Mesenchymal stem cell (in vitro differentiated cells and primary cell): ENCODE measurements around the gene AFAP1.
A peak's percentile ranks its signal among the peaks of the same experiment; 100 is the strongest.

Experiments used
- DNase-seq: peaks from one replicate; pipeline ENCODE4 v3.0.0-alpha.2; 2013
- H2AFZ ChIP-seq: one replicate; pipeline ENCODE4 v1.6.1; 2013; ENCODE audit warnings: low read depth, mild to moderate bottlenecking, control low read depth, inconsistent platforms, low read length, moderate library complexity
- H2AK5ac ChIP-seq: 2 replicates; pipeline ENCODE4 v1.6.1; 2013; ENCODE audit warnings: low read length, moderate library complexity, mild to moderate bottlenecking, inconsistent platforms; ENCODE audit not compliant: severe bottlenecking
- H2BK120ac ChIP-seq: one replicate; pipeline ENCODE4 v1.6.1; 2013; ENCODE audit warnings: low read depth, mild to moderate bottlenecking, inconsistent platforms, low read length, moderate library complexity
- H2BK12ac ChIP-seq, 2 experiments: one replicate each; pipeline ENCODE4 v1.6.1; 2013; ENCODE audit warnings: inconsistent platforms in 2 of 2, low read length in 2 of 2, mild to moderate bottlenecking in 2 of 2, moderate library complexity in 2 of 2, control low read depth in 1 of 2
- H2BK15ac ChIP-seq: one replicate; pipeline ENCODE4 v1.6.1; 2013; ENCODE audit warnings: mild to moderate bottlenecking, low read depth, inconsistent platforms; ENCODE audit not compliant: poor library complexity, severe bottlenecking
- H2BK5ac ChIP-seq: 2 replicates; pipeline ENCODE4 v1.6.1; 2013; ENCODE audit warnings: low read depth, mild to moderate bottlenecking, low read length, control low read depth, inconsistent platforms; ENCODE audit not compliant: poor library complexity, severe bottlenecking
- H3K14ac ChIP-seq, 2 experiments: one replicate each; pipeline ENCODE4 v1.6.1; 2013; ENCODE audit warnings: inconsistent platforms in 2 of 2, low read length in 2 of 2, control low read depth in 1 of 2, mild to moderate bottlenecking in 1 of 2, moderate library complexity in 1 of 2
- H3K18ac ChIP-seq, 2 experiments: one replicate each; pipeline ENCODE4 v1.6.1; 2013; ENCODE audit warnings: inconsistent platforms in 2 of 2, low read length in 2 of 2, control low read depth in 1 of 2, low read depth in 1 of 2, mild to moderate bottlenecking in 1 of 2
- H3K23ac ChIP-seq, 2 experiments: one replicate each; pipeline ENCODE4 v1.6.1; 2013; ENCODE audit warnings: inconsistent platforms in 2 of 2, low read length in 2 of 2, mild to moderate bottlenecking in 2 of 2, moderate library complexity in 2 of 2, control low read depth in 1 of 2
- H3K27ac ChIP-seq: 2 replicates; pipeline ENCODE4 v1.5.1; 2013; ENCODE audit warnings: mild to moderate bottlenecking, moderate library complexity, low read length, control low read depth, inconsistent platforms; ENCODE audit not compliant: poor library complexity, severe bottlenecking
- H3K27me3 ChIP-seq, 2 experiments: 2 replicates each; pipeline versions ENCODE4 v1.6.1 to v1.7.0; 2013; ENCODE audit warnings: low read length in 2 of 2, mild to moderate bottlenecking in 2 of 2, moderate library complexity in 2 of 2, control low read depth in 1 of 2, inconsistent platforms in 1 of 2; ENCODE audit not compliant: control insufficient read depth in 1 of 2, insufficient read depth in 1 of 2
- H3K36me3 ChIP-seq, 2 experiments: 2 replicates each; pipeline versions ENCODE4 v1.6.1 to v1.7.0; 2013; ENCODE audit warnings: low read length in 2 of 2, control low read depth in 1 of 2, inconsistent platforms in 1 of 2, low read depth in 1 of 2, mild to moderate bottlenecking in 1 of 2; ENCODE audit not compliant: insufficient read depth in 2 of 2, control insufficient read depth in 1 of 2
- H3K4ac ChIP-seq, 2 experiments: one replicate each; pipeline ENCODE4 v1.6.1; 2013; ENCODE audit warnings: inconsistent platforms in 2 of 2, low read length in 2 of 2, mild to moderate bottlenecking in 2 of 2, moderate library complexity in 2 of 2, control low read depth in 1 of 2, low read depth in 1 of 2
- H3K4me1 ChIP-seq: 2 replicates; pipeline ENCODE4 v1.6.1; 2013; ENCODE audit warnings: low read depth, low read length, control low read depth; ENCODE audit not compliant: control insufficient read depth, insufficient read depth
- H3K4me2 ChIP-seq: 2 replicates; pipeline ENCODE4 v1.6.1; 2013; ENCODE audit warnings: low read length, mild to moderate bottlenecking, inconsistent platforms; ENCODE audit not compliant: poor library complexity, severe bottlenecking
- H3K4me3 ChIP-seq, 2 experiments: 2 replicates each; pipeline versions ENCODE4 v1.5.1 to v1.7.0; 2013; ENCODE audit warnings: low read length in 2 of 2, mild to moderate bottlenecking in 2 of 2, control low read depth in 1 of 2, low read depth in 1 of 2; ENCODE audit not compliant: insufficient read depth in 1 of 2
- H3K79me1 ChIP-seq: replicated peaks from 2 replicates; pipeline ENCODE4 v1.6.1; 2013; ENCODE audit warnings: mild to moderate bottlenecking, control low read depth, low read length, inconsistent platforms; ENCODE audit not compliant: poor library complexity, severe bottlenecking
- H3K9ac ChIP-seq: 2 replicates; pipeline ENCODE4 v1.7.0; 2013; ENCODE audit warnings: mild to moderate bottlenecking, low read length, moderate library complexity
- H3K9me3 ChIP-seq: 2 replicates; pipeline ENCODE4 v1.7.0; 2013; ENCODE audit warnings: mild to moderate bottlenecking, low read length; ENCODE audit not compliant: control insufficient read depth
- H4K8ac ChIP-seq: one replicate; pipeline ENCODE4 v1.6.1; 2013; ENCODE audit warnings: inconsistent platforms, mild to moderate bottlenecking, low read length, moderate library complexity
- H4K91ac ChIP-seq: one replicate; pipeline ENCODE4 v1.6.1; 2013; ENCODE audit warnings: mild to moderate bottlenecking, low read length, inconsistent platforms
- WGBS: methylation state at CpG from one replicate; pipeline ENCODE4 v1.1.7; 2013; ENCODE audit warnings: mixed read lengths; 5-methylcytosine and 5-hydroxymethylcytosine counted together

Gene AFAP1

DNA sequence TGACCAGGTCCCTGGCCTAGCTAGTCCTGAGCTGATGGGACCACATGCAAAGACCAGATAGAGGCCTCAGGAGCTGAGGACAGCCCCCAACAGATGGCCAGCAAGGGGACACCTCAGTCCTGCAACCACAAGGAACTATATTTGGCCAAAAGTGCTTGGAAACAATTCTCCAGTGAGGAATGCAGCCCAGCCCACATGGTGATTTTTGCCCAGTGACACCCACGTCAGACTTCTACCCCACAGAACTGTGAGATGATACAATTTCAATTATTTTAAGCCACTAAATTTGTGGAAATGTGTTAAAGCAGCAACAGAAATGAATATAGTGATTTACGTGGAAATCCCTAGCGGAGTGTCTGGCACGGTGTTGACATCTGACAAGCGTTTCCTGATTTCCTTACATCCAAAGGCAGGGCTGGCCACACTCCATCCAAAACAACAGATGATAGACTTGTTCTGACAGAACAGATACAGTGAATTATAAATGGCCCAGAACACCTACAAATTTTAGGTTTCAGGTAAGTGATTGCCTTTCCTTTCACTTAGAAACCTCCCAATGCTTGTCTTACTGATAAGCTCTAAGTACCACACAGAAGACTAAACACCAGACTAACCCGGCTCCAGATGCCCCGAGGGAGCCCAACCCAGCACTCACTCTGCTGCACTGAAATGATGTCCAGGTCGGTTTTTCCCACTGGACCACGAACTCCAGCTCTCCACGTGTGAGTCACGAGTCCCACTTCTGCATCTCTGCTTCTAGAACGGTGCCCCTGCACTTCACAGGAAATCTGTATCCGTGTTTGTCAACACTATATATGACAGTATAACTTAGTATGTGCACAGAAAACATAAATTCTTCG lies 5.8 kb downstream of the AFAP1 start:
- Histone ChIP-seq H3K27me3 (no peaks in the 10 kb centered on the region), H4K8ac (no peak overlapping the region), H3K14ac (no peak overlapping the region), H2BK120ac (no peak overlapping the region), H3K27ac (no peak overlapping the region), H3K4ac (no peak overlapping the region), H3K4me1 (peaks cover 15% of the 10 kb centered on the region), H2BK12ac (no peak overlapping the region), H3K36me3 (peaks cover 8% of the 10 kb centered on the region in 2 experiments), H3K9ac (no peak overlapping the region), H3K9me3 (no peaks in the 10 kb centered on the region), H2BK5ac (no peak overlapping the region), H2AK5ac (peak overlapping the region; percentile 8), H3K18ac (no peak overlapping the region), H3K23ac (no peak overlapping the region), H3K4me3 (no peak overlapping the region), H2BK15ac (no peak overlapping the region), H3K4me2 (no peak overlapping the region), H4K91ac (no peak overlapping the region), H2AFZ (no peak overlapping the region), H3K79me1 (peaks cover 6% of the 10 kb centered on the region)
- WGBS, result 80% methylated on average over 8 of the region's 14 CpGs
- peak; percentile 53 for DNase-seq

DNA sequence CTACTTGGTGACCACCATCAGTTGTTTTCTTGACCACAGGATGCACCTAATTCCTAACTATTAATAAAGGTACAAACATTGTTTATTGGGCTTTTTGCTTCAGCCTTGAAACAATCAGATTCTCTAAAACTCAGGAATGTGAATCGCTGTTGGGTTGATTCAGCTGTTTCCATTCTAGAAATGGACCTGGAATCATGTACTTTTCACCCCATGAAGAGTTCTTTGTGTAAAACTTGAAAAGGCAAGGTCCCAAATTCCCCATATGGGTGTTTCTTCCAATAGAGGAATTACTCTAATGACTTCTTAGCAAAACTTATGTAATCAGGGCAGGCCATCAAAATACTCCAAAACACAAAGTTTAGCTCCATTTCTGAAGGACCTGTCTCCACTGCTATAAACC lies 7.4 kb downstream of the AFAP1 start:
- no peak overlapping the region for H3K9ac ChIP-seq
- H4K91ac ChIP-seq, result no peak overlapping the region
- no peak overlapping the region for H2AK5ac ChIP-seq
- no peak overlapping the region for H3K23ac ChIP-seq
- H3K36me3 ChIP-seq, result peaks cover 8 to 12% of the 10 kb centered on the region in 2 experiments
- no peak overlapping the region for H4K8ac ChIP-seq
- no peak overlapping the region for H2BK12ac ChIP-seq
- no peak overlapping the region for H3K27ac ChIP-seq
- no peaks in the 10 kb centered on the region for H3K27me3 ChIP-seq
- 92% methylated on average over 1 of the region's 1 CpG for WGBS
- no peak overlapping the region for H2AFZ ChIP-seq
- H3K18ac ChIP-seq, result no peak overlapping the region
- no peak overlapping the region for H2BK5ac ChIP-seq
- no peak overlapping the region for H3K14ac ChIP-seq
- no peak overlapping the region for H2BK120ac ChIP-seq
- DNase-seq, result no peak
- H3K4me2 ChIP-seq, result no peak overlapping the region
- no peak overlapping the region for H2BK15ac ChIP-seq
- H3K4me3 ChIP-seq, result no peak overlapping the region
- peaks cover 6% of the 10 kb centered on the region for H3K79me1 ChIP-seq
- H3K4ac ChIP-seq, result no peak overlapping the region
- peaks cover 18% of the 10 kb centered on the region for H3K4me1 ChIP-seq
- no peaks in the 10 kb centered on the region for H3K9me3 ChIP-seq

DNA sequence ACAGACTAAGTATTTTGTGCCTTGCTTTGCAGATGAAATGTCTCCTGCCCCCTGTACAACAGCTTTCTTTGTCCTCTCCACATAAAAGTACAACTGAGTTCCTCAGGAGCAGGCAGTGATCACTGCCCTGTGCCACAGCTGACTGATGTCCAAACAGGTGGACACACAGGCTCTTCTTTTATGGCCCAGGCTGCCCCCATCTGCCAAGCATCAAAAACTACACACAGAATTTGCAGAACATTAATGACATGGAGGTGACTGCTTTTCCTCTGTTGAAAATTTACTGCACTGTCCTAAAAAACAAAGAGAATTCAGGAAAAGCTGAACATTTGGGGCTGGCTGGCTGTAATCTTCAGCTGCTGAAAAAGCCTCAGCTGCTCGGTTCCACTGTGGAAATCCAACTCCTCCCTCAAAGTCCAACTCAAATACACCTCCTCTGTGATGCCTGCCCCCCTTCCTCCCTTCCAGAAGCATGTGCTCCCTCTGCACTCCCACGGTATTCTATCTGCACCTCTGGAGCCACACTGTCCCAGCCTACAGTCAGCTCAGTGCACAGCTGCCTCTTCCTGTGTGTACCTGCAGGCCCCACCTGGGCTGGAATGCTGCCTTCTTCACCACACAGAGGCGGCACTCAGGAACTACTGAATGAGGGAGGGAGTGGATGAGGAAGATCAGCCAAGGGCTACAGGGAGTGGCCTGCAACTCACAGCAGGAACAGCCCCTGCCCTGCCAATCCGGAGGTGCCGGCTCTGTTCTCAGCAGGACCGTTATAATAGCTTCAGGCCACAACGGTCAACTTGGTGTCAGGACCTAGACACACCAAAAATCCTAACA lies 10.3 kb downstream of the AFAP1 start:
- H4K91ac ChIP-seq, result no peak overlapping the region
- no peak overlapping the region for H2BK5ac ChIP-seq
- no peak overlapping the region for H3K23ac ChIP-seq
- no peak overlapping the region for H3K4ac ChIP-seq
- peaks cover 10 to 22% of the 10 kb centered on the region in 2 experiments for H3K36me3 ChIP-seq
- H2BK15ac ChIP-seq, result no peak overlapping the region
- H2AFZ ChIP-seq, result no peak overlapping the region
- peak overlapping the region; percentile 12 for H3K9ac ChIP-seq
- H2BK120ac ChIP-seq, result no peak overlapping the region
- no peak overlapping the region for H2BK12ac ChIP-seq
- H3K14ac ChIP-seq, result no peak overlapping the region
- H3K18ac ChIP-seq, result no peak overlapping the region
- H2AK5ac ChIP-seq, result no peak overlapping the region
- no peaks in the 10 kb centered on the region for H3K9me3 ChIP-seq
- H3K27ac ChIP-seq, result no peak overlapping the region
- peak; percentile 50 for DNase-seq
- H3K4me2 ChIP-seq, result no peak overlapping the region
- H3K79me1 ChIP-seq, result peaks cover 7% of the 10 kb centered on the region
- H3K27me3 ChIP-seq, result no peaks in the 10 kb centered on the region
- H3K4me3 ChIP-seq, result no peak overlapping the region
- H4K8ac ChIP-seq, result no peak overlapping the region
- WGBS, result 51% methylated on average over 6 of the region's 7 CpGs
- peaks cover 19% of the 10 kb centered on the region for H3K4me1 ChIP-seq

DNA sequence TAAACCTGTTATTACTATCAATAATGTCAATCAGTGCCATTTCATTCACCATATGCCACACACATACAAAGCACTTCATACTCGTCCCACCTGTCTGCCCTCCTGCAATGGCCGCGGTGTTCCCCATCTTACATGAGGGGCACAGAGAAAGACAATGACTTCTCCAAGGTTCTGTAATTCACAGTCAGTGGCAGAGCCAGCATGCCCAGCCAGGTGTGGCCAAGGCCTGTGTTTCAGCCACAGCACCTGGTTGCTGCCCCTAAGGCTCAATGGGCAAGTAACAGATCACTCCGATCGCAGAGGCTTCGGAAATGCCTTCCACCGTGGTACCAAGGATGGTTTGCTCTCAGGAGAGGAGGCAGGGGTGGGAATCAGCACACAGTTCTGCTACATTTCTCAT lies 10.9 kb downstream of the AFAP1 start:
- Histone ChIP-seq H2BK12ac (no peak overlapping the region), H2AFZ (no peak overlapping the region), H2BK15ac (no peak overlapping the region), H3K27me3 (no peaks in the 10 kb centered on the region), H3K79me1 (peaks cover 7% of the 10 kb centered on the region), H3K36me3 (peaks cover 6 to 19% of the 10 kb centered on the region in 2 experiments), H3K27ac (no peak overlapping the region), H3K9ac (no peak overlapping the region), H3K9me3 (no peaks in the 10 kb centered on the region), H3K4me3 (no peak overlapping the region), H3K18ac (no peak overlapping the region), H3K4me1 (peaks cover 17% of the 10 kb centered on the region), H2AK5ac (no peak overlapping the region), H4K8ac (no peak overlapping the region), H3K4ac (no peak overlapping the region), H3K4me2 (no peak overlapping the region), H4K91ac (peak overlapping the region; percentile 25), H3K23ac (no peak overlapping the region), H2BK5ac (no peak overlapping the region), H3K14ac (no peak overlapping the region), H2BK120ac (no peak overlapping the region)
- WGBS, result 85% methylated on average over 7 of the region's 7 CpGs
- no peak for DNase-seq
